ENCODE results near the gene EXOC4. TPM values are rescaled to one million over a fixed set of nuclear protein-coding genes. Genes with fewer than 3 reads are reported as not detected.
"Not testable (repeated sequence)": the region's sequence is repeated elsewhere in the genome, so short reads cannot be mapped to it uniquely, and the experiment has no call there.

Gene EXOC4
- total RNA-seq, 1 donor from 2014 or later = 81.9 TPM

GRCh38 chr7:133614251-133614650, 361.4 kb downstream of the EXOC4 start:
- no peak for DNase-seq (ENCODE audit: low spot score)

GRCh38 chr7:133618970-133619369, 366.1 kb downstream of the EXOC4 start:
- DNase-seq (ENCODE audit: low spot score) = no peak

- no peak for DNase-seq (ENCODE audit: low spot score)
These were observed 366.6 kb downstream of the EXOC4 start for GRCh38 chr7:133619491-133619890.

- DNase-seq (ENCODE audit: low spot score) = no peak
These were observed 370.8 kb downstream of the EXOC4 start for GRCh38 chr7:133623721-133624120.

GRCh38 chr7:133625046-133625445, 372.2 kb downstream of the EXOC4 start:
- DNase-seq (ENCODE audit: low spot score) = no peak

- DNase-seq (ENCODE audit: low spot score) = no peak
These were observed 376.8 kb downstream of the EXOC4 start for GRCh38 chr7:133629701-133630100.

GRCh38 chr7:133633055-133633454, 380.2 kb downstream of the EXOC4 start:
- DNase-seq (ENCODE audit: low spot score) = no peak

GRCh38 chr7:133635541-133635940, 382.7 kb downstream of the EXOC4 start:
- DNase-seq (ENCODE audit: low spot score) = no peak

- DNase-seq (ENCODE audit: low spot score) = no peak
These were observed 386.0 kb downstream of the EXOC4 start for GRCh38 chr7:133638857-133639256.

GRCh38 chr7:133641436-133641835, 388.6 kb downstream of the EXOC4 start:
- DNase-seq (ENCODE audit: low spot score) = no peak

GRCh38 chr7:133642907-133643306, 390.0 kb downstream of the EXOC4 start:
- no peak for DNase-seq (ENCODE audit: low spot score)

- not testable (repeated sequence) for DNase-seq (ENCODE audit: low spot score)
These were observed 390.8 kb downstream of the EXOC4 start for GRCh38 chr7:133643652-133644051.

GRCh38 chr7:133645884-133646391, 393.1 kb downstream of the EXOC4 start:
- peak; percentile 67 for DNase-seq (ENCODE audit: low spot score)

- no peak for DNase-seq (ENCODE audit: low spot score)
These were observed 393.8 kb downstream of the EXOC4 start for GRCh38 chr7:133646472-133647315.

- peak; percentile 8 for DNase-seq (ENCODE audit: low spot score)
These were observed 396.7 kb downstream of the EXOC4 start for GRCh38 chr7:133649593-133649992.

- DNase-seq (ENCODE audit: low spot score) = peak; percentile 63
These were observed 397.2 kb downstream of the EXOC4 start for GRCh38 chr7:133650069-133650468.

- DNase-seq (ENCODE audit: low spot score) = no peak
These were observed 397.8 kb downstream of the EXOC4 start for GRCh38 chr7:133650487-133651300.

- DNase-seq (ENCODE audit: low spot score) = no peak
These were observed 399.7 kb downstream of the EXOC4 start for GRCh38 chr7:133652547-133652946.

GRCh38 chr7:133654547-133654946, 401.7 kb downstream of the EXOC4 start:
- DNase-seq (ENCODE audit: low spot score) = no peak

GRCh38 chr7:133662276-133662675, 409.4 kb downstream of the EXOC4 start:
- DNase-seq (ENCODE audit: low spot score) = no peak

GRCh38 chr7:133662830-133663229, 410.0 kb downstream of the EXOC4 start:
- no peak for DNase-seq (ENCODE audit: low spot score)

GRCh38 chr7:133664528-133664927, 411.6 kb downstream of the EXOC4 start:
- DNase-seq (ENCODE audit: low spot score) = no peak

All from umbilical cord (tissue), 2 donors.